Measurements from ENCODE around the gene BAG2. TPM values are rescaled to one million over a fixed set of nuclear protein-coding genes. Genes with fewer than 3 reads are reported as not detected.

Gene BAG2
- total RNA-seq, 1 donor from 2014 or later, result 5.0 TPM

- TF ChIP-seq CTCF (IDR thresholded peaks at IDR 0.05; ENCODE audit: unreplicated experiment), result no peak
- Mint-ChIP-seq H3K27me3 (ENCODE audit: low read depth) (no peaks in the 10 kb centered on the region), H3K36me3 (peaks cover 19% of the 10 kb centered on the region), H3K4me3 (no peak overlapping the region), H3K27ac (no peak overlapping the region), H3K9me3 (no peaks in the 10 kb centered on the region), H3K4me1 (peaks cover 13% of the 10 kb centered on the region)
- DNase-seq (ENCODE audit: low spot score in 2 of 2, unreplicated experiment in 2 of 2), result no peak
Observed at GRCh38 chr6:57183336-57183735, 11.2 kb downstream of the BAG2 start.

GRCh38 chr6:57190140-57190539, 18.0 kb downstream of the BAG2 start:
- DNase-seq (ENCODE audit: low spot score in 2 of 2, unreplicated experiment in 2 of 2), result no peak
- peaks cover 19% of the 10 kb centered on the region for H3K36me3 Mint-ChIP-seq
- TF ChIP-seq CTCF (IDR thresholded peaks at IDR 0.05; ENCODE audit: unreplicated experiment), result no peak
- H3K4me3 Mint-ChIP-seq, result no peak overlapping the region
- H3K27me3 Mint-ChIP-seq (ENCODE audit: low read depth), result no peaks in the 10 kb centered on the region
- no peak overlapping the region for H3K27ac Mint-ChIP-seq
- H3K4me1 Mint-ChIP-seq, result no peaks in the 10 kb centered on the region
- no peaks in the 10 kb centered on the region for H3K9me3 Mint-ChIP-seq

GRCh38 chr6:57193177-57193576, 21.1 kb downstream of the BAG2 start:
- no peak for DNase-seq (ENCODE audit: low spot score in 2 of 2, unreplicated experiment in 2 of 2)
- Mint-ChIP-seq H3K36me3 (peaks cover 18% of the 10 kb centered on the region), H3K4me1 (no peaks in the 10 kb centered on the region), H3K9me3 (no peaks in the 10 kb centered on the region), H3K27ac (no peak overlapping the region), H3K4me3 (no peak overlapping the region), H3K27me3 (ENCODE audit: low read depth) (no peaks in the 10 kb centered on the region)
- no peak for TF ChIP-seq CTCF (IDR thresholded peaks at IDR 0.05; ENCODE audit: unreplicated experiment)

GRCh38 chr6:57195457-57195856, 23.3 kb downstream of the BAG2 start:
- Mint-ChIP-seq H3K4me3 (no peak overlapping the region), H3K36me3 (peaks cover 20% of the 10 kb centered on the region), H3K9me3 (no peaks in the 10 kb centered on the region), H3K27ac (no peak overlapping the region), H3K27me3 (ENCODE audit: low read depth) (no peaks in the 10 kb centered on the region), H3K4me1 (peaks cover 8% of the 10 kb centered on the region)
- TF ChIP-seq CTCF (IDR thresholded peaks at IDR 0.05; ENCODE audit: unreplicated experiment), result no peak
- no peak for DNase-seq (ENCODE audit: low spot score in 2 of 2, unreplicated experiment in 2 of 2)

- no peak for DNase-seq (ENCODE audit: low spot score in 2 of 2, unreplicated experiment in 2 of 2)
- Mint-ChIP-seq H3K36me3 (peaks cover 3% of the 10 kb centered on the region), H3K27me3 (ENCODE audit: low read depth) (no peaks in the 10 kb centered on the region), H3K9me3 (no peaks in the 10 kb centered on the region), H3K4me3 (no peak overlapping the region), H3K27ac (peak overlapping the region; percentile 30), H3K4me1 (peaks cover 8% of the 10 kb centered on the region)
- TF ChIP-seq CTCF (IDR thresholded peaks at IDR 0.05; ENCODE audit: unreplicated experiment), result no peak
Observed at GRCh38 chr6:57198926-57199636, 27.0 kb downstream of the BAG2 start.
